Measurements from ENCODE around the gene MYH14. TPM values are rescaled to one million over a fixed set of nuclear protein-coding genes. Genes with fewer than 3 reads are reported as not detected.

The MYH14 gene
- total RNA-seq, 4 donors from 2014 or later, result 139 to 475 (median 333) TPM

- Histone ChIP-seq H3K4me1 (peaks cover 0 to 45% (median 12%) of the 10 kb centered on the region in 4 donors), H3K4me3 (no peak overlapping the region), H3K9me3 (peaks cover 0 to 4% (median 0%) of the 10 kb centered on the region in 4 donors), H3K27ac (no peak overlapping the region), H3K36me3 (no peaks in the 10 kb centered on the region), H3K27me3 (peaks cover 0 to 27% of the 10 kb centered on the region in 2 donors)
- DNase-seq, result no peak
- TF ChIP-seq POLR2A (IDR thresholded peaks at IDR 0.05), result no peak
- TF ChIP-seq CTCF (IDR thresholded peaks at IDR 0.05), result no peak
These were observed 123.6 kb downstream of the MYH14 start for GRCh38 chr19:50327013-50327412.

GRCh38 chr19:50327461-50328223 is 124.2 kb downstream of the MYH14 start:
- H3K9me3 ChIP-seq, result peaks cover 0 to 4% (median 0%) of the 10 kb centered on the region in 4 donors
- peaks cover 0 to 47% (median 15%) of the 10 kb centered on the region in 4 donors for H3K4me1 ChIP-seq
- no peak overlapping the region for H3K27ac ChIP-seq
- H3K36me3 ChIP-seq, result no peaks in the 10 kb centered on the region
- H3K27me3 ChIP-seq, result peaks cover 0 to 34% of the 10 kb centered on the region in 2 donors
- H3K4me3 ChIP-seq, result peak overlapping the region in 2 of 4 donors; percentile 51 to 52
- TF ChIP-seq POLR2A (IDR thresholded peaks at IDR 0.05) (no peak), CTCF (IDR thresholded peaks at IDR 0.05) (no peak)
- DNase-seq, result no peak

- peaks cover 0 to 54% (median 22%) of the 10 kb centered on the region in 4 donors for H3K4me1 ChIP-seq
- H3K9me3 ChIP-seq, result peaks cover 0 to 4% (median 0%) of the 10 kb centered on the region in 4 donors
- H3K36me3 ChIP-seq, result no peaks in the 10 kb centered on the region
- DNase-seq, result peak in 1 of 3 donors; percentile 53
- H3K27ac ChIP-seq, result peak overlapping the region in 1 of 4 donors; percentile 57
- peak overlapping the region; percentile 27 to 52 (median 48) for H3K4me3 ChIP-seq
- TF ChIP-seq CTCF (IDR thresholded peaks at IDR 0.05), result peak in 2 of 6 experiments; percentile 16 to 24
- no peak for TF ChIP-seq POLR2A (IDR thresholded peaks at IDR 0.05)
- peaks cover 0 to 38% of the 10 kb centered on the region in 2 donors for H3K27me3 ChIP-seq
These were observed 124.9 kb downstream of the MYH14 start for GRCh38 chr19:50328224-50328872.

- Histone ChIP-seq H3K4me1 (peaks cover 0 to 56% (median 23%) of the 10 kb centered on the region in 4 donors), H3K27me3 (peaks cover 0 to 38% of the 10 kb centered on the region in 2 donors), H3K4me3 (peak overlapping the region in 3 of 4 donors; percentile 45 to 52 (median 51))
These were observed 125.4 kb downstream of the MYH14 start for GRCh38 chr19:50328873-50329145.

More at GRCh38 chr19:50328873-50329145, 125.4 kb downstream of the MYH14 start:
- no peak for TF ChIP-seq POLR2A (IDR thresholded peaks at IDR 0.05)
- TF ChIP-seq CTCF (IDR thresholded peaks at IDR 0.05), result no peak
- Histone ChIP-seq H3K9me3 (peaks cover 0 to 4% (median 0%) of the 10 kb centered on the region in 4 donors), H3K27ac (peak overlapping the region in 1 of 4 donors; percentile 79), H3K36me3 (no peaks in the 10 kb centered on the region)
- DNase-seq, result no peak
